ENCODE results near the gene NHSL1.

- TF ChIP-seq CTCF (IDR thresholded peaks at IDR 0.05; ENCODE audit: low read depth, low read length, missing input control) (no peak), REST (IDR thresholded peaks at IDR 0.05) (no peak), TAF1 (conservative IDR thresholded peaks at IDR 0.05) (no peak), YY1 (IDR thresholded peaks at IDR 0.05) (no peak), RXRA (IDR thresholded peaks at IDR 0.05) (no peak), HNF4G (IDR thresholded peaks at IDR 0.05) (no peak), ZBTB33 (IDR thresholded peaks at IDR 0.05) (no peak), MAX (IDR thresholded peaks at IDR 0.05) (no peak), GABPA (IDR thresholded peaks at IDR 0.05 in 1 of 2, conservative IDR thresholded peaks at IDR 0.05 in 1 of 2) (no peak), JUND (IDR thresholded peaks at IDR 0.05) (no peak)
Observed at GRCh38 chr6:138491017-138491416, 8.3 kb downstream of the NHSL1 start.

All from liver (tissue), 3 donors.